GM23338 (cell line): Measurements from ENCODE around the gene IWS1.

Source experiments
- EZH2phosphoT487 ChIP-seq: fragments of 200-600 bp; sonication (generic); IDR thresholded peaks from one replicate; pipeline ENCODE4 v1.8.1; 2018; ENCODE audit warnings: antibody characterized with exemption; ENCODE audit not compliant: unreplicated experiment
- POLR2AphosphoS5 ChIP-seq: IDR thresholded peaks from 2 replicates; pipeline ENCODE4 v1.6.1; 2016; ENCODE audit warnings: antibody characterized with exemption, low read depth
- TF ChIP-seq, protein P1 (sequence below), 2 experiments: fragments of 200-600 bp in 1 of 2; sonication (generic) in 1 of 2; conservative IDR thresholded peaks; 2 replicates each; pipeline versions ENCODE4 v1.5.1 to v1.6.1; 2016 to 2017; ENCODE audit warnings: antibody characterized with exemption in 2 of 2, low read depth in 2 of 2, mild to moderate bottlenecking in 2 of 2, moderate library complexity in 1 of 2

DNA sequence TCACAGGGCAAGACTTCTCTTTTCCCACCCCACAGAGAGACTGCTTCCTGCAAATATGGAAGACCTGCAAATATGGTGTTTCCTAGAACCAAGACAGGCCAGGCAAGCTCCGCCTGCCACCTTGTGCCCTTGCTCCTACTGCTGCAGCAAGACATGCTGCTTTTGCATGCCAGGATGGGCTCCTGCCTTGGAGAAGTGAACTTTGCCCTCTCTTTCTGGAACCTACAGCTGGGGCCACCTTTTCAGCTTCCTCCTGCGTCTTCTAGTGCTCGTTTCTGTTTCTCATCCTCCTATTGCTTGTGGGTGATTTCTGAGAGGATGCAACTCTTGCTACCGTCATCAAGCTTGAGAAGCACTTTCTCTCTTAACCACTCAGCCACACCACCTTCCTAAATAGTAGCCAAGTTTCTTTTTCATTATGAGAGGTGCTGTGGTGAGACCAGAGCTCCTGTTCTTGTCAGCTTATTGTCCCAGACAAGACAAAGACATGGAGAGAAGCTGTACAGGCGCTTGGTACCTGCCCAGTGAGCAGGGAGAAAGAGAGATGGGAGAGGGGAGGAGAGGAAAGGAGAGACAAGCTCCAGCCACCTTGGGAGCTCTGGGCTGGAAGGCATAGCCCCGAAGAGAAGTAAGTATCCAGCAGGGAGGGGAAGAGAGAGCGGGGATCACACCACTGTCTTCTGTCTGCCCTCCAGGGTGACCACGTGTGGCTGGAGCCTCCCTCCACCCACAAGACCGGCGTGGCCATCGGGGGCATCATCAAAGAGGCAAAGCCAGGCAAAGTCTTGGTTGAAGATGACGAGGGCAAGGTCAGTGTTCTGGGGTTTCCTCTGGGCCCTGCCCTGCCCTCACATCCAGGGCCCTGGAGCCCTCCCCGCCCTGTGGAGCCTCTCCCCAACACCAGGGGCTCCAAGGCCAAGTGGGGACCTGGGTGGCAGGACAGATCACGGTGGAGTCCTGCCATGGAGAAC is 37.5 kb upstream of the IWS1 start:
- TF ChIP-seq, protein P1, sequence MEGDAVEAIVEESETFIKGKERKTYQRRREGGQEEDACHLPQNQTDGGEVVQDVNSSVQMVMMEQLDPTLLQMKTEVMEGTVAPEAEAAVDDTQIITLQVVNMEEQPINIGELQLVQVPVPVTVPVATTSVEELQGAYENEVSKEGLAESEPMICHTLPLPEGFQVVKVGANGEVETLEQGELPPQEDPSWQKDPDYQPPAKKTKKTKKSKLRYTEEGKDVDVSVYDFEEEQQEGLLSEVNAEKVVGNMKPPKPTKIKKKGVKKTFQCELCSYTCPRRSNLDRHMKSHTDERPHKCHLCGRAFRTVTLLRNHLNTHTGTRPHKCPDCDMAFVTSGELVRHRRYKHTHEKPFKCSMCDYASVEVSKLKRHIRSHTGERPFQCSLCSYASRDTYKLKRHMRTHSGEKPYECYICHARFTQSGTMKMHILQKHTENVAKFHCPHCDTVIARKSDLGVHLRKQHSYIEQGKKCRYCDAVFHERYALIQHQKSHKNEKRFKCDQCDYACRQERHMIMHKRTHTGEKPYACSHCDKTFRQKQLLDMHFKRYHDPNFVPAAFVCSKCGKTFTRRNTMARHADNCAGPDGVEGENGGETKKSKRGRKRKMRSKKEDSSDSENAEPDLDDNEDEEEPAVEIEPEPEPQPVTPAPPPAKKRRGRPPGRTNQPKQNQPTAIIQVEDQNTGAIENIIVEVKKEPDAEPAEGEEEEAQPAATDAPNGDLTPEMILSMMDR (conservative IDR thresholded peaks at IDR 0.05; ENCODE audit: low read depth in 2 of 2) = no peak
- no peak for TF ChIP-seq POLR2AphosphoS5
- TF ChIP-seq EZH2phosphoT487 = no peak
